GM19438 (cell line): Measurements from ENCODE around the gene CXorf49B.

ENCODE experiments used
- ATAC-seq: cut with Tn5 transposase; IDR thresholded peaks from one replicate; pipeline ENCODE4 v1.9.1; 2021; ENCODE audit warnings: low read depth; ENCODE audit not compliant: unreplicated experiment

CXorf49B gene

DNA sequence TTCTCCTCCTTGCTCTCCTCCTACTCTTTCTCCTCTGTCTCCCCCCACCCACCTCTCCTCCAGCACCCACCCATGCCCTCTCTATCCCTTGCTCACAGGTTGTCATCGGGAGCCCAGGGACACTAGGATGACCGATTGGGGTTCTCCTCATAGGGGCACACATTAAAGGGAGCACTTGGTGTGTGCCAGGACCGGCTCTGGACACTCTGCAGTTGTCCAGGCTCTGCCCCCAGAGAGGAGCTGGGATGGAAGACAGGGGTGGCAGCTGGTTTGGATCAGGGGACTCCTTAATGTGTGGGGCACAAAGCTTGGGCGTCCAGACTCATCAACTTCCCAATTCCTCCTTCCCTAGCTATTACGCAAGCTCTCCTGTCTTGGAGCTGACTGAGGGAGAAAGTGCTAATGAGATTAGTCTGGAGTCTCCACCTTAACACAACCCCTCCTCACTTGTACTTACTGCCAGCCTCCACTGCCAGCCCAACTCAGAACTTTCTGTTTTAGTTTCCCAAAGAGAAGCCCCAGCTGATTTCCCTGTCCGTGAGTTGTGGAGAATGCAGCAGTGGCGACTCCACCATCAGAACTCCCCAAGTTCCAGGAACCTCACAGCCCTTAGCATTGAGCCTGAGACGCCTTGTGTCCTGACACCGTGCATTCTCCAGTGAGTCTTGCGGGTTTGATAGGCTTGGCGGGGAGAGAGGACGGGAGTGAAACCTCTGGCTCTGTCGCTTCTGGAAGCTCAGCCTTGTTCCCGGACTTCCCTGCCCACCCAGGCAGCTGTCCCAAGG is 52.2 kb downstream of the CXorf49B start:
- ATAC-seq: no peak

DNA sequence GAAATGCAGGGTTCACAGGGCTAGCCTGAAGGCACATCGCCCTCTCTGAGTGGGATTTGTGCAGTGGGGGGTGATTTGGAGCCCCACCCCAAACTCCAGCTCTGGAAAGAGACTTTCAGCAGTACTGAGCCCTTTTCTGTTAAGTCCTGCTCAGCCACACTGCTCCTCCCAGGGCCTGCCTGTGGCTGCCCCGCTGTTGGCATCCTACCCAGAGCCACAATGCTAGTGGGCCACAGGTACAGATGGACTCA is 52.7 kb downstream of the CXorf49B start:
- ATAC-seq: no peak
